ENCODE data around the gene TESK1.

The TESK1 gene

GRCh38 chr9:35649431-35650340, 44.6 kb downstream of the TESK1 start:
- DNase-seq = no peak

GRCh38 chr9:35650341-35651158, 45.5 kb downstream of the TESK1 start, which contains the start of gene SIT1:
SIT1 (minus strand) TSS chr9:35650931; CDS start chr9:35650853, 78 bp downstream.
- DNase-seq = no peak

GRCh38 chr9:35651956-35652828, 47.1 kb downstream of the TESK1 start:
- DNase-seq = peak in 1 of 2 experiments; percentile 18

- no peak for DNase-seq
Observed at GRCh38 chr9:35652829-35653209, 47.8 kb downstream of the TESK1 start.

GRCh38 chr9:35653611-35654010, 48.5 kb downstream of the TESK1 start:
- no peak for DNase-seq

- DNase-seq = no peak
Observed at GRCh38 chr9:35656348-35656747, 51.3 kb downstream of the TESK1 start.

- DNase-seq = no peak
Observed at GRCh38 chr9:35656831-35657545, 51.9 kb downstream of the TESK1 start.

- peak; percentile 99 to 100 for DNase-seq
Observed at GRCh38 chr9:35657546-35658136, 52.6 kb downstream of the TESK1 start, which contains the start of gene RMRP. RMRP (minus strand) TSS chr9:35658019.

- DNase-seq = peak; percentile 83 to 87
Observed at GRCh38 chr9:35658137-35658967, 53.3 kb downstream of the TESK1 start, which contains the start of gene CCDC107. CCDC107 (plus strand) TSS chr9:35658292; CDS start chr9:35658380, 88 bp downstream.

GRCh38 chr9:35658968-35659220, 53.8 kb downstream of the TESK1 start:
- peak; percentile 53 to 69 for DNase-seq

- no peak for DNase-seq
Observed at GRCh38 chr9:35659340-35659739, 54.3 kb downstream of the TESK1 start.
